Mammary epithelial cell (primary cell): Measurements from ENCODE around the gene NME7.

Source experiments
- EZH2 ChIP-seq: IDR thresholded peaks from 2 replicates; pipeline ENCODE4 v1.6.1; 2012; ENCODE audit warnings: low read length, inconsistent platforms, borderline replicate concordance
- TF ChIP-seq, protein P1 (sequence below), 2 donors: IDR thresholded peaks in 1 of 2; conservative IDR thresholded peaks in 1 of 2; 2 replicates each; pipeline ENCODE4 v1.5.1; 2011 to 2012; ENCODE audit warnings: inconsistent platforms in 2 of 2, low read length in 2 of 2, mild to moderate bottlenecking in 2 of 2, control low read depth in 1 of 2, low read depth in 1 of 2; ENCODE audit not compliant: insufficient read depth in 1 of 2; ENCODE audit errors: extremely low read depth in 1 of 2

DNA sequence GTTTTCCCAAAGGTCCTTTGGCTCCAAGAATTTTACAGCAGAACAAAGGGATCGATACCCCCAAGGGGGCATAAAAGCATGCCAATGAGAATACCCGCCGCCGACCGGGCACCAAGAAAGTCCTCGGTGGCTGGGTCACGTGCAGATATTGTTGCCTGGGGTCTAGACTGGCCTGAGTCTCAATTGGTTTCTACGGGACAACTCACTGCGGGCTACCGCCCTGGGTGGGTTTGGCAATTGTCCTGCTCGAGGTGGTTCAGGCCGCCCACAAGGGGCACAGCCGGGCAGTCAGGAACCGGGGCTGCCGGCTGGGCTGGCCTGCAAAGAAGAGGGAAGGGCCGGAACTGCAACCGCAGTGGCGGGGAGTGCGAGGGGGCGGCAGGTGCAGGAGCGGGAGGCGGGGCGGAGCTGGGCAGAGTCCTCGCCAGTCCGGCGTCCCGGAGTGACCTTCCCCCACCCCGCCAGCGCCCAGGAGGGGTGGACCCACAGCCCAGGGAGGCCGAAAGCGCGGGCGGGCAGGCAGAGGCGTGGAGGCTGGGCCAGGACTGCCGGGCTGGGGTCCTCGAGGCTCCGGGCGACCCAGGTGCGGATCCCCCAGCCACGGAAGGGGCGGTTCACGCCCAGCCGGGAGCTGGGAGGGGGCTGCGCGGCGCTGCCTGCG, 262.0 kb downstream of the NME7 start:
- TF ChIP-seq, protein P1, sequence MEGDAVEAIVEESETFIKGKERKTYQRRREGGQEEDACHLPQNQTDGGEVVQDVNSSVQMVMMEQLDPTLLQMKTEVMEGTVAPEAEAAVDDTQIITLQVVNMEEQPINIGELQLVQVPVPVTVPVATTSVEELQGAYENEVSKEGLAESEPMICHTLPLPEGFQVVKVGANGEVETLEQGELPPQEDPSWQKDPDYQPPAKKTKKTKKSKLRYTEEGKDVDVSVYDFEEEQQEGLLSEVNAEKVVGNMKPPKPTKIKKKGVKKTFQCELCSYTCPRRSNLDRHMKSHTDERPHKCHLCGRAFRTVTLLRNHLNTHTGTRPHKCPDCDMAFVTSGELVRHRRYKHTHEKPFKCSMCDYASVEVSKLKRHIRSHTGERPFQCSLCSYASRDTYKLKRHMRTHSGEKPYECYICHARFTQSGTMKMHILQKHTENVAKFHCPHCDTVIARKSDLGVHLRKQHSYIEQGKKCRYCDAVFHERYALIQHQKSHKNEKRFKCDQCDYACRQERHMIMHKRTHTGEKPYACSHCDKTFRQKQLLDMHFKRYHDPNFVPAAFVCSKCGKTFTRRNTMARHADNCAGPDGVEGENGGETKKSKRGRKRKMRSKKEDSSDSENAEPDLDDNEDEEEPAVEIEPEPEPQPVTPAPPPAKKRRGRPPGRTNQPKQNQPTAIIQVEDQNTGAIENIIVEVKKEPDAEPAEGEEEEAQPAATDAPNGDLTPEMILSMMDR (conservative IDR thresholded peaks at IDR 0.05 in 1 of 2, IDR thresholded peaks at IDR 0.05 in 1 of 2; ENCODE audit: extremely low read depth in 1 of 2, insufficient read depth in 1 of 2, low read depth in 1 of 2, low read length in 2 of 2): no peak
- TF ChIP-seq EZH2: no peak
